Fibroblast of the aortic adventitia (primary cell): Measurements from ENCODE around the gene PHLDB2. TPM values are rescaled to one million over a fixed set of nuclear protein-coding genes. Genes with fewer than 3 reads are reported as not detected.

Experiments
- DNase-seq: peaks from one replicate; pipeline ENCODE4 v3.0.0-alpha.2; 2010; ENCODE audit warnings: low read depth
- H3K4me3 ChIP-seq: 2 replicates; pipeline ENCODE4 v1.5.1; 2011; ENCODE audit warnings: low read depth, mild to moderate bottlenecking, control low read depth, low read length, moderate library complexity
- CTCF ChIP-seq: IDR thresholded peaks from 2 replicates; pipeline ENCODE4 v1.5.1; 2011; ENCODE audit warnings: mild to moderate bottlenecking, low read length, control low read depth, inconsistent platforms; ENCODE audit not compliant: insufficient read depth
- total RNA-seq: library from RNA; depleted of rRNA; stranded (reverse); fragments of >200 nt; gene quantifications from 2 replicates; pipeline ENCODE4 v1.2.3, GENCODE V29; 2012; ENCODE audit warnings: low replicate concordance

PHLDB2 gene
- total RNA-seq, 1 donor: 79.2 TPM

- DNase-seq: no peak
- no peak for TF ChIP-seq CTCF
- no peak overlapping the region for H3K4me3 ChIP-seq
Measured at GRCh38 chr3:112001526-112001925, 142.5 kb downstream of the PHLDB2 start.

GRCh38 chr3:112002096-112002971, 143.3 kb downstream of the PHLDB2 start:
- no peak for DNase-seq
- H3K4me3 ChIP-seq: no peak overlapping the region
- TF ChIP-seq CTCF: no peak

GRCh38 chr3:112003321-112004080, 144.4 kb downstream of the PHLDB2 start:
- no peak for TF ChIP-seq CTCF
- H3K4me3 ChIP-seq: no peak overlapping the region
- DNase-seq: no peak

- DNase-seq: no peak
- no peak for TF ChIP-seq CTCF
- no peak overlapping the region for H3K4me3 ChIP-seq
Measured at GRCh38 chr3:112004187-112004586, 145.1 kb downstream of the PHLDB2 start.

- no peak for TF ChIP-seq CTCF
- DNase-seq: no peak
Measured at GRCh38 chr3:112004669-112005068, 145.6 kb downstream of the PHLDB2 start.

GRCh38 chr3:112005091-112005672, 146.1 kb downstream of the PHLDB2 start:
- no peak for TF ChIP-seq CTCF
- H3K4me3 ChIP-seq: no peak overlapping the region
- DNase-seq: no peak

More at GRCh38 chr3:112004669-112005068, 145.6 kb downstream of the PHLDB2 start:
- no peak overlapping the region for H3K4me3 ChIP-seq
